ENCODE data around the gene FAM20C. TPM values are rescaled to one million over a fixed set of nuclear protein-coding genes. Genes with fewer than 3 reads are reported as not detected.

The FAM20C gene
- total RNA-seq, 1 experiment from 2014 or later, result 62.6 TPM

DNA sequence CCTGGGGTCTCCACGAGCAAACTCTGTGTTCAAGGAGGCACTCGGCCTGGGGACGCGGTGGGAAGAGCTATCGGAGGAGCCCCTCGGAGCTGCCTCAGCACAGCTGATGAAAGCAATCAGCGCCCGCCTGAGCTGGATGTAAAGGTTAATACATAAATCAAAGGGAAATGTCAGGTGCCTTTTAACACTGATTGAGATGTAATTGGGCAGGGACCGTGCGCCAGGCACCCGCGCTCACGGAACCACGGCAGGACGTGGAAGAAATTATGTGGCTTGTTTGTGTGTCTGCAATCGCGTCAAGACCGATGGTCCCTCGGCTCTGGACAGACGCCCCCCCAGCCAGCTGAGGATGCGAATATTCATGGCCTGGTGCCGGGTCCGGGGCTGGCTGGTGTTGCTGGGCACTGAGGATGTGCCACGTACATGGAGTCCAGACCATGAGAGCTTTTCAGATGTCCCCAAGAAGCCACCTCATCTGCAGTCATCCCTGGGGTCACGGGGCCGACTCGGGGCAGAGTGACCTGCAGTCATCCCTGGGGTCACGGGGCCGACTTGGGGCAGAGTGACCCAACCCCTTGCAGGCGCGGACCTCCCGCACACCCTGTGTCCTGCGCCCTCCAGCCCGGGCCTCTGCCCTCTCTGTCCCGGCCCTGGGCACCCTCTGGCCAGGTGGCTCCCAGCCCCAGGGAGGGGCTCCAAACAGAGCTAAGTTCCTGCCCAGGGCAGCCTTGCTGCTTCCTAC lies 113.2 kb downstream of the FAM20C start:
- H3K27me3 ChIP-seq (ENCODE audit: insufficient read depth, low read length), result no peaks in the 10 kb centered on the region
- H3K18ac ChIP-seq (ENCODE audit: insufficient read length, low read depth, low read length), result no peak overlapping the region
- no peak overlapping the region for H3K4me2 ChIP-seq (ENCODE audit: insufficient read depth, insufficient read length, low read length)
- peaks cover 19 to 23% of the 10 kb centered on the region in 2 experiments for H3K9me3 Mint-ChIP-seq
- no peaks in the 10 kb centered on the region for H3K4me1 Mint-ChIP-seq
- no peaks in the 10 kb centered on the region for H3K79me1 ChIP-seq (ENCODE audit: insufficient read depth, low read depth, low read length, poor library complexity, severe bottlenecking)
- no peaks in the 10 kb centered on the region for H3K9me3 ChIP-seq (ENCODE audit: control insufficient read depth, low read depth, low read length)
- H2BK12ac ChIP-seq (ENCODE audit: insufficient read length, low read depth, low read length), result no peak overlapping the region
- no peak overlapping the region for H4K5ac ChIP-seq (ENCODE audit: insufficient read length, low read depth, low read length)
- H3K27ac ChIP-seq (ENCODE audit: insufficient read length, low read depth, low read length), result no peak overlapping the region
- H3K56ac ChIP-seq (ENCODE audit: insufficient read length, low read depth, low read length), result no peak overlapping the region
- no peak overlapping the region for H3K9ac ChIP-seq (ENCODE audit: extremely low read depth, insufficient read length, low read length)
- H3K14ac ChIP-seq (ENCODE audit: insufficient read depth, low read length), result no peak overlapping the region
- H3K36me3 Mint-ChIP-seq (ENCODE audit: insufficient read depth in 1 of 3, low read depth in 3 of 3), result no peaks in the 10 kb centered on the region; a peak in 2 of 7 replicates
- H3K23me2 ChIP-seq (ENCODE audit: insufficient read length, low read depth, low read length, poor library complexity, severe bottlenecking), result no peaks in the 10 kb centered on the region
- H3K4ac ChIP-seq (ENCODE audit: low read depth, low read length), result no peak overlapping the region
- H4K8ac ChIP-seq (replicated peaks; ENCODE audit: insufficient read length, low read depth, low read length), result no peak overlapping the region
- H4K91ac ChIP-seq (ENCODE audit: insufficient read length, low read depth, low read length), result no peak overlapping the region
- no peak overlapping the region for H3K4me3 Mint-ChIP-seq
- no peaks in the 10 kb centered on the region for H4K20me1 ChIP-seq (ENCODE audit: control insufficient read depth, insufficient read depth, insufficient read length)
- H3K23ac ChIP-seq (ENCODE audit: insufficient read length, low read depth, low read length), result no peak overlapping the region
- peak overlapping the region in 1 of 3 experiments; percentile 48; a peak in 1 of 7 replicates for H3K27ac Mint-ChIP-seq
- TF ChIP-seq, protein P1, sequence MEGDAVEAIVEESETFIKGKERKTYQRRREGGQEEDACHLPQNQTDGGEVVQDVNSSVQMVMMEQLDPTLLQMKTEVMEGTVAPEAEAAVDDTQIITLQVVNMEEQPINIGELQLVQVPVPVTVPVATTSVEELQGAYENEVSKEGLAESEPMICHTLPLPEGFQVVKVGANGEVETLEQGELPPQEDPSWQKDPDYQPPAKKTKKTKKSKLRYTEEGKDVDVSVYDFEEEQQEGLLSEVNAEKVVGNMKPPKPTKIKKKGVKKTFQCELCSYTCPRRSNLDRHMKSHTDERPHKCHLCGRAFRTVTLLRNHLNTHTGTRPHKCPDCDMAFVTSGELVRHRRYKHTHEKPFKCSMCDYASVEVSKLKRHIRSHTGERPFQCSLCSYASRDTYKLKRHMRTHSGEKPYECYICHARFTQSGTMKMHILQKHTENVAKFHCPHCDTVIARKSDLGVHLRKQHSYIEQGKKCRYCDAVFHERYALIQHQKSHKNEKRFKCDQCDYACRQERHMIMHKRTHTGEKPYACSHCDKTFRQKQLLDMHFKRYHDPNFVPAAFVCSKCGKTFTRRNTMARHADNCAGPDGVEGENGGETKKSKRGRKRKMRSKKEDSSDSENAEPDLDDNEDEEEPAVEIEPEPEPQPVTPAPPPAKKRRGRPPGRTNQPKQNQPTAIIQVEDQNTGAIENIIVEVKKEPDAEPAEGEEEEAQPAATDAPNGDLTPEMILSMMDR (conservative IDR thresholded peaks at IDR 0.05), result no peak
- H3K79me2 ChIP-seq (ENCODE audit: insufficient read depth, low read length), result no peaks in the 10 kb centered on the region
- no peak overlapping the region for H2BK15ac ChIP-seq (ENCODE audit: low read depth, low read length)
- no peak overlapping the region for H3T11ph ChIP-seq (ENCODE audit: low read length)
- no peak overlapping the region for H2BK5ac ChIP-seq (ENCODE audit: insufficient read length, low read length)
- DNase-seq, result no peak
- H2BK20ac ChIP-seq (ENCODE audit: low read depth, low read length, poor library complexity, severe bottlenecking), result no peak overlapping the region
- H2AK5ac ChIP-seq (ENCODE audit: insufficient read length, low read length), result no peak overlapping the region
- WGBS (ENCODE audit: extremely low coverage, insufficient read length, low lambda C conversion rate), result no CpG with 5 or more reads among the region's 35 CpGs
- H3K4me1 ChIP-seq (ENCODE audit: insufficient read depth, low read length), result no peaks in the 10 kb centered on the region
- peaks cover 2% of the 10 kb centered on the region for H3K27me3 Mint-ChIP-seq (ENCODE audit: low read depth)
- no peak overlapping the region for H2BK120ac ChIP-seq (ENCODE audit: low read depth, low read length, poor library complexity, severe bottlenecking)
- no peak overlapping the region for H2AFZ ChIP-seq (ENCODE audit: low read length)
